ENCODE measurements around the gene TEX12.
"Not testable (repeated sequence)": the region's sequence is repeated elsewhere in the genome, so short reads cannot be mapped to it uniquely, and the experiment has no call there.

The TEX12 gene

GRCh38 chr11:112162761-112163546, 4.2 kb upstream of the TEX12 start:
- no peak for DNase-seq
- in situ Hi-C loops (cut with MboI; ENCODE audit: low pct_unique_long_range_greater_than_20kb, low sequenced_read_pairs) = no loop called here

GRCh38 chr11:112163875-112164685, 3.1 kb upstream of the TEX12 start, which contains the start of gene IL18:
Gene IL18 (minus strand): TSS chr11:112164094. CDS start chr11:112155053, 9,041 bp downstream.
- in situ Hi-C loops (cut with MboI; ENCODE audit: low pct_unique_long_range_greater_than_20kb, low sequenced_read_pairs) = no loop called here
- peak; percentile 79 for DNase-seq

GRCh38 chr11:112165049-112165448, 2.1 kb upstream of the TEX12 start:
- in situ Hi-C loops (cut with MboI; ENCODE audit: low pct_unique_long_range_greater_than_20kb, low sequenced_read_pairs) = no loop called here
- DNase-seq = peak; percentile 24

- in situ Hi-C loops (cut with MboI; ENCODE audit: low pct_unique_long_range_greater_than_20kb, low sequenced_read_pairs) = no loop called here
- no peak for DNase-seq
Observed at GRCh38 chr11:112166562-112166961, 610 bp upstream of the TEX12 start.

GRCh38 chr11:112172362-112172994, 5.3 kb downstream of the TEX12 start:
- in situ Hi-C loops (cut with MboI; ENCODE audit: low pct_unique_long_range_greater_than_20kb, low sequenced_read_pairs) = no loop called here
- DNase-seq = no peak

- no peak for DNase-seq
- in situ Hi-C loops (cut with MboI; ENCODE audit: low pct_unique_long_range_greater_than_20kb, low sequenced_read_pairs) = no loop called here
Observed at GRCh38 chr11:112173152-112173551, 6.0 kb downstream of the TEX12 start.

- in situ Hi-C loops (cut with MboI; ENCODE audit: low pct_unique_long_range_greater_than_20kb, low sequenced_read_pairs) = no loop called here
Observed at GRCh38 chr11:112174789-112175598, 7.8 kb downstream of the TEX12 start, which contains the start of gene BCO2. Gene BCO2 (plus strand): TSS chr11:112175512. CDS start chr11:112175602, 90 bp downstream.

GRCh38 chr11:112175599-112175952, 8.4 kb downstream of the TEX12 start:
- in situ Hi-C loops (cut with MboI; ENCODE audit: low pct_unique_long_range_greater_than_20kb, low sequenced_read_pairs) = no loop called here

More at GRCh38 chr11:112174789-112175598, 7.8 kb downstream of the TEX12 start, which contains the start of gene BCO2:
- DNase-seq = peak; percentile 73

GRCh38 chr11:112176077-112176476, 8.9 kb downstream of the TEX12 start:
- in situ Hi-C loops (cut with MboI; ENCODE audit: low pct_unique_long_range_greater_than_20kb, low sequenced_read_pairs) = no loop called here
- DNase-seq = no peak

More at GRCh38 chr11:112175599-112175952, 8.4 kb downstream of the TEX12 start:
- DNase-seq = no peak

- DNase-seq = no peak
Observed at GRCh38 chr11:112177589-112177988, 10.4 kb downstream of the TEX12 start.

GRCh38 chr11:112178428-112178827, 11.3 kb downstream of the TEX12 start:
- in situ Hi-C loops (cut with MboI; ENCODE audit: low pct_unique_long_range_greater_than_20kb, low sequenced_read_pairs) = no loop called here
- no peak for DNase-seq

More at GRCh38 chr11:112177589-112177988, 10.4 kb downstream of the TEX12 start:
- in situ Hi-C loops (cut with MboI; ENCODE audit: low pct_unique_long_range_greater_than_20kb, low sequenced_read_pairs) = no loop called here

GRCh38 chr11:112178936-112179335, 11.8 kb downstream of the TEX12 start:
- in situ Hi-C loops (cut with MboI; ENCODE audit: low pct_unique_long_range_greater_than_20kb, low sequenced_read_pairs) = no loop called here

GRCh38 chr11:112179601-112180000, 12.4 kb downstream of the TEX12 start:
- DNase-seq = peak; percentile 62
- in situ Hi-C loops (cut with MboI; ENCODE audit: low pct_unique_long_range_greater_than_20kb, low sequenced_read_pairs) = no loop called here

More at GRCh38 chr11:112178936-112179335, 11.8 kb downstream of the TEX12 start:
- no peak for DNase-seq

GRCh38 chr11:112182867-112183266, 15.7 kb downstream of the TEX12 start:
- in situ Hi-C loops (cut with MboI; ENCODE audit: low pct_unique_long_range_greater_than_20kb, low sequenced_read_pairs) = no loop called here
- DNase-seq = no peak

- DNase-seq = no peak
- in situ Hi-C loops (cut with MboI; ENCODE audit: low pct_unique_long_range_greater_than_20kb, low sequenced_read_pairs) = no loop called here
Observed at GRCh38 chr11:112185883-112186282, 18.7 kb downstream of the TEX12 start.

GRCh38 chr11:112186304-112186703, 19.1 kb downstream of the TEX12 start:
- DNase-seq = no peak
- in situ Hi-C loops (cut with MboI; ENCODE audit: low pct_unique_long_range_greater_than_20kb, low sequenced_read_pairs) = no loop called here

GRCh38 chr11:112195113-112195512, 27.9 kb downstream of the TEX12 start:
- in situ Hi-C loops (cut with MboI; ENCODE audit: low pct_unique_long_range_greater_than_20kb, low sequenced_read_pairs); DNase-seq: not testable (repeated sequence)

GRCh38 chr11:112195951-112196351, 28.8 kb downstream of the TEX12 start:
- in situ Hi-C loops (cut with MboI; ENCODE audit: low pct_unique_long_range_greater_than_20kb, low sequenced_read_pairs) = no loop called here
- DNase-seq = no peak

Data from KBM-7 (cell line).